Activated CD4-positive, alpha-beta T cell treated with anti-CD3 and anti-CD28 coated beads for 4 hours (primary cell): Measurements from ENCODE around the gene CNDP2.
"Not testable (repeated sequence)": the region's sequence is repeated elsewhere in the genome, so short reads cannot be mapped to it uniquely, and the experiment has no call there.

Experiments
- DNase-seq, 2 donors: peaks; one replicate each; pipeline ENCODE4 v3.0.0-alpha.2; 2020

Gene CNDP2

DNA sequence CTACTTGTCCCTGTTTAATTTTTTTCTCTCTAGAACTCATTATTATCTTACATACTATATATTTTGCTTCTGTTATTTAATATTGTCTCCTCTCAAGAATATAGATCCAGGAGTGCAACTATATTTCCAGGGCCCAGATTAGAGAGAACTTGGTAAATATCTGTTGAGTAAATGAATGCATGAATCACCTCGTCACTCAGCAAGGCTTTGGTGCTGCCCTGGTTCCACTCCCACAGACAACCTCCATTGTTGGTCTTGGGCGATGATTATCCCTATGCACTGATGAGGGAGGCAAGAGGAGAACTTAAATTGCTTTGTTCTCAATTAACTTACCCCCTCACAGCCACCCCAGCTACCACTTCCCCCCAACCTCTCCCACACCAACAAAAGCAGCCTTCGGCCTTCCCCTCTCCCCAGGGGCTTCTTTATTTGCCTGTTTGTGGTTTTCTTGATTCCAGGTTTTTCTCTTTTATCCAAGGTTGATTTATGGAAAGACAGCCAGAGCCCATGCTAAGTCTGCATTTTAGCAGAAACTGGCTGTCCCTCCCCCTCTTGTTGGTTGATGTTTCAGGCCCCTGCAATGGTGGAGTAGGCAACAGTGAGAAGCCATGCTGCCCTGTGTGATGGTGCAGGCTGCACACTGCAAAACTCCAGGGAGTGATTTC is 22.1 kb upstream of the CNDP2 start:
- no peak for DNase-seq

DNA sequence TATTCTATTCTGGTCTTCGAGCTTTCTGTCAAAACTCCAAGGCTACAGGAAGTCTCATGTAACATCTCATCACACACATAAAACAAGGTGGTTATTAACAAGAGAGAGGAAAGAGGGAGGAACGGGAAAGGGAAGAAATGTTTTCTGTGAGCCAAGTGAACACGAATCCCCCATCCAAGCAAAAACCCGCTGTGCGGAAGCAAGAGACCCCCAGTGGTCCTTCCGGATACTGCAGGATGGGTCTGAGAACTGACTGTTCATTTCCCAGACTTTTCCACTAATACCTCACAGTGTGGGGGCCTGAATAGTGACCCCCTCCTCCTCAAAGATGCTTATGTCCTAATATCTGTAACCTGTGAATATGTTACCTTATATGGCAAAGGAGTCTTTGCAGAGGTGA is 20.0 kb upstream of the CNDP2 start:
- DNase-seq = no peak

DNA sequence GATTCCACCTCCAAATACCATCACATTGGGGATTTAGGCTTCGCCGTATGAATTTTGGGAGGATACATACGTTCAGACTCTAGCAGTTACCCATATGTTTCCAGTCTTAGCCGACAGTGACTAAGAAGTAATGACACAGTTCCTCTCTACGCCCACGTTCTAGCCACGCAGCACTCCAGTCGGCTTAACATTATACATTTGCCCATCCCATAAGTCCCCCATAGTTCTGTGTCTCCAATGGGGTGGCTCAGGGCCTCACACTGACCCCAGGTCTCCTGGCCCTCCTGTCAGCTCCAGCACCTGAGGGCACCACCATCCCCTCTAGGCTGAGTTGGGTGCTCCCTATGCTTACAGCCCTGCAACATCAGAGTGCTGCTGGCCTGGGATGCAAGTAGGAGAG is 18.4 kb upstream of the CNDP2 start:
- DNase-seq = no peak

DNA sequence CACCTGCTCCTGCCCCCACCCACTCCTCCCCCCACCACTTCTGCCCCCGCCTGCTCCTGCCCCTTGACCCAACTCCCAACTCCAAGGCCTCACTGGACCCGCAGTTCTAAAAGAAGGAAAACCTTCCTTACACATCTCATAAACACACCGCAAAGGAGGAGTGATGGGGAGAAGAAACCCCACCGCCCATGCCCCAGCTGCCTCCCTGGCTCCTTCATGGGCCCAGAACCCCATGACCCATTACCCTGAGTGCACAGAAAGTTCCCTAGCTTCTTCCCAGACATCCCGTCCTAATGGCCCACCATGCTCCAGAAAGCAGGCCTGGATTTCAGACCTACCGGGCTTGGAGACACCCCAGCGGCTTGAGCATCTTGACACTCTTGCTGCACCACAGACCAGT is 17.8 kb upstream of the CNDP2 start:
- DNase-seq = no peak

DNA sequence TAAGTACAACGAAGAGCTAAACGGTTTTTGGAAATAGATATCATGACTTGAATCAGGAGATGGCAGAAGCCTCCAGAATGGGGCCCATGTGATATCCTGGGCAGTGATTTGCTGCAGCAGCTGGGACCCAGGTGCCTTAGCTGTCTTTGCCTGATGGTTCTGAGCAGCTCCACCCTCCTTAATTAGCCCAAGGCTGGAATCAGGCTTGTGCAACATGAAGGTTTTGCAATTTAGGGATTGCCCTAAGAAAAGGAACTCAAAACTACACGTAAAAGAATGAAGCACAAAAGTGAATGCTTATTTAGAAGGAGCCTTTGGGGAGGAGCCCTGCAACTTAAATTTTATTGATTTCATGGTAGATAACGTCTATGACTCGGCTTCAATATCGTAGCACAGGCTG is 17.3 kb upstream of the CNDP2 start:
- DNase-seq = no peak

DNA sequence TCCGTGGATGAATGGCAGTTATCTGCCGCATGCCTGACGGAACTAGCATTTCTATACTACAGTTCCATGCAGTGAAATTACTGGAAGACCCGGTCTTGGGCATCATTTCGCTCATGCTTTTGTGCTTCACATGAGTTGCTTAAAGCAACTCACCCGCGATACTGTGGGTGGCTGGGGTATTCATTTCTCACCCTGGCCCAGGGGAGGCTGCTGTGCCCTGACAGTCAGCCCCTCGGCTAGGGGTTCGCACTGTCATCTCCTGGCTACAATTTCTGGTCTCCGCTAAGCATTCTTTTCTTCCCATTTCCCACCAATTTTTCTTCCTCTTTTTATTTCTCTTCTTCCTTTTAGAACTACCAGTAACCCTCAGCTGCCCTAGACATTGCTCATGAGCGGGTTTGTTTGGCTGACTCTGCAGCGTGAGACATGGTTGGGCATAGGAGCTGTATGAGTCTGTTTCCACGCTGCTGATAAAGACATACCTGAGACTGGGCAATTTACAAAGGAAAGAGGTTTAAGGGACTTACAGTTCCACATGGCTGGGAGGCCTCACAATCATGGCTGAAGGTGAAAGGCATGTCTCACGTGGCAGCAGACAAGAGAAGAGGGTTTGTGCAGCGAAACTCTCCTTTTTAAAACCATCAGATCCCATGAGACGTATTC is 16.5 kb upstream of the CNDP2 start:
- no peak for DNase-seq

DNA sequence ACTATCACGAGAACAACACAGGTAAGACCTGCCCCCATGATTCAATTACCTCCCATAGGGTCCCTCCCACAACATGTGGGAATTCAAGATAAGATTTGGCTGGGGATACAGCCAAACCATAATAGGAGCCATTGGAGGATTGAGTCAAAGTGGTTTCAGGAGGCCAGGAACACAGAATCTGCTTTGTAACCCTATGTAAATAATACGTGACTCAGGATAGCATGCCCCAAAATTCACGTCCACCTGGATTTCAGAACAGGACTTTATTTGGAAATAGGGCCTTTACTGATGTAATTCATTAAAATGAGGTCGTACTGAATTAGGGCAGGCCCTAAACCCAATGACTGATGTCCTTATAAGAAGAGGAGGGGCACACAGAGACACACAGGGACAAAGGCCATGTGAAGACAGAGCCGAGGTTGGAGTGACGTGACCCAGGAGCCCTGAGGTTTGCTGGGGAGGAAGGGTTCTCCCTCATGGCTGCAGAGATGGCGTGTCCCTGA is 16.0 kb upstream of the CNDP2 start:
- no peak for DNase-seq

DNA sequence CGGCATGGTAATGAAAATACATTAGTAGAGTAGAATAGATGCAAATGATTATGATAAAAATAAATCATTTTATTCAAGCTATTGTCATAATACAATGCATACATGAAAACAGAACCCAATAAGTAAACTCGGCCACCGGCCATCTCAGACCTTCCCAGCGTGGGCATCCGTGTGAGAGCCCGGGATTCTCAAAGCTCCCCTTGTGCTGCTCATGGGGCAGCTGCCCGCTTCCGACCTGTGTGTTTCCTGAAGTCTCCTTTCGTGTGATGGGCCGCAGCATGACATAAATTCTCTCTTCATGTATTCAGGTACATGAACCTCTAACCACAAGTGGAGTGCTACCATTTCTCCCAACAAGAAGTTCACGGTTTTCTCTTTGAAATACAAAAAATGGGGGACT is 13.5 kb upstream of the CNDP2 start:
- DNase-seq = no peak

DNA sequence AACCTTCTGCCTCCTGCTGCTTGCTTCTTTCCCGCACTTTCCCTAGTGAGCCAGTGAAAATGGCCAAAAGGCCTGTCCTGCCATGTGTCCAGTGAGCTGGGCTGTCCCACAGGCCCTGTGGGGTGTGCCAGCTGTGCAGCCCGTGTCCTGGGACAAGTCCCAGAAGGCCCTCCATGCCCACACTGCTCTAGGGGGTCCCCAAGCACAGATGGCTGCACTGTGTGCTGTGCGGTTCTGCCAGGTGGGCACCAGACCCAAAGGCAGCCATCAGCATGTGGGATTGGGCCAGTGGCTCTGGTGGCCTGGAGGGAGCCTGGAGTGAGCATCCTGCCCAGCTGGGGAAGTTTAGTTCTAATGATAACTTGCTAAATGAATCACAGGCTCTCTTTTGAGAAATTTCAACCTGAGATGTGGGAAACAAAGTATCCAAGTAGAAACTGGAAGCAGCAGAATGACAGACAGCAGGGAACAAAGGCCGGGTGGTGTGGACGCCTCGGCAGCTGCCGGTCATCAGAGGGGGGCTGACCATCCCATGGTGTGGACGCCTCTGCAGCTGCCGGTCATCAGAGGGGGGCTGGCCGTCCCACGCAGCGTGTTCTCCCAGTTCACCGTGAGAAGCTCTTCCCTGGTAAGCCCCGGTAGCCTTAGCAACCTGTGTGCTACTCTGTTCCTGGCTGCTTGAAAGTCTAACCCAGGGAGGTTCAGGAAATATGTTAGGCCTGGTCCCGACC is 9.9 kb upstream of the CNDP2 start:
- DNase-seq = no peak

DNA sequence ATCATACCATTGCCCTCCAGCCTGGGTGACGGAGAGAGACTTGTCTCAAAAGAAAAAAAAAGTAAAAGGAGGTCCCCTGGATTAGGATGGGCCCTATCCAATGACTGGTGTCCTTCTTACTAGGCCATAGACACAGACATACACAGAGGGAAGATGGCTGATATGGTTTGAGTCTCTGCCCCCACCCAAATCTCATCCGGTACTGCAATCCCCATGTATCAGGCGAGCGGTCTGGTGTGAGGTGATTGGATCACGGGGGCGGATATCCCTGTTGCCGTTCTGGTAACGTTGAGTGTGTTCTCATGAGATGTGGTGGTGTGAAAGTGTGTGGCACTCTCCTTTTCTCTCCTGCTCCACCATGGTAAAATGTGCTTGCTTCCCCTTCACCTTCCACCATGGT is 7.8 kb upstream of the CNDP2 start:
- no peak for DNase-seq

DNA sequence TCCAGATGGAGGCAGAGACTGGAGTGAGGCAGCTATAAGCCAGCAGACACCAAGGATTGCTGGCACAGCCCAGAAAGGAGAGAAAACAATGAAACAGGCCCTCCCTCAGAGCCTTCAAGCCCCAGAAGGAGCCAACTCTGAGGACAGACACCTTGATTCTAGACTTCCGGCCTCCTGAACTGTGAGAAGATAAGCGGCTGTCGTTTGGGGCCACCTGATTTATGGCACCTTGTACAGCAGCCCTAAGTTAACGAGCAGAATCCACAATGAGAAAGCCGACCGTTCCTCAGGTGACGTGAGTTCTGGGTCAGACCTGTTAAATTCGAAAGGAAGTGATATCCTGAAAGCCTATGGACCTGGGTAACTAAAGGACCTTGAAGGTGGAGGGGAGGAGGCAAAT is 7.3 kb upstream of the CNDP2 start:
- DNase-seq = no peak

DNA sequence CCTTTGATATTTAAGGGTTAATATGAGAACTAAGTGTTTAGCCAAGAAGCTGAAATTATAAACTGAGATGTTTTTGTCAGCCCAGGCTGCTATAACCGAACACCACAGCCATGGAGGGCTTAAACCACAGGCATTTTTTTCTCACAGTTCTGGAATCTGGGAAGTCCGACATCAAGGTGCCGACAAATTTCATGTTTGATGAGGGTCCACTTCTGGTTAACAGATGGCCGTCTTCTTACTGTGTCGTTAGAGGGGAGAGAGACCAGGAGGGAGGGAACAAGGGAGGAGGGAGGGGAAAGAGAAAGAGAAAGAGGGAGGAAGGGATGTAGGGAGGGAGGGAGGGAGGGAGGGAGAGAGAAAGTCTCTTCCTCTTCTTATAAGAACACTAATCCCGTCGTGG is 6.5 kb upstream of the CNDP2 start:
- no peak for DNase-seq

DNA sequence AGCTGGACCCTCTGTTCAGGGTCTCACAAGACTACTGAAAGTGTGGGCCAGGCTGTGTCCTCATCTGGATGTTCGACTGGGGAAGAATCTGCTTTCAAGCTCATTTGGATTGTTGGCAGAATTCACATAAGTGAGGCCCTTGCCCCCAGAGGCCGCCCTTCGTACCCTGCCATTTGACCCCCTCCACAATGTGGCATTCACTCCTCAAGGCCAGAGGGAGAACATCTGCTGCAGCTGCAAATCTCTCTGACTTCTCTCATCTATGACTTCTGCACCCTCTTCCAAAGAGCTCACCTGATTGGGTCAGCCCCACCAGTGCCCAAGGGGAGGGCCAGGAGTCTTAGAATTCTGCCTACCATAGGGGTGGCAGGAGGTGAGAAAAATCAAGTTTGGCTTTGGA is 3.9 kb upstream of the CNDP2 start:
- no peak for DNase-seq

DNA sequence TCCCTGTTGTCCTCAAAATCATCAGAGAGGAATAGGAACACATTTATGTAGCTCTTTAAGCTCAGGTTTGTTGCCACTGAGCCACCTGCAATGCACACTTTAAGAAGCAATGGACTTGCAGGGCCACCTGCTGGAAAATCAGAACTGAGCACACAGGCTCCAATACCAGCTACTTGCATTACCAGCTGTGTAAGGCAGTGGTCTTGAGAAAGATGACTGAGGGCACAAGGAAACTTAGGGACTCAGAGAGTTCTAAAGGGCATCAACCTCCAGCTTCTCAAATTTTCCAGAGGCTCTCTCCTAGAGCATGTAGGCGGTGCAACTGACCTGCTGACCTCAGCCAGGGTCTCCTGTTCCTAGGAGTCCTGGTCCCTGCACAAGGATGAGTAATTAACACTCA is 2.5 kb upstream of the CNDP2 start:
- peak; percentile 56 to 63 for DNase-seq

DNA sequence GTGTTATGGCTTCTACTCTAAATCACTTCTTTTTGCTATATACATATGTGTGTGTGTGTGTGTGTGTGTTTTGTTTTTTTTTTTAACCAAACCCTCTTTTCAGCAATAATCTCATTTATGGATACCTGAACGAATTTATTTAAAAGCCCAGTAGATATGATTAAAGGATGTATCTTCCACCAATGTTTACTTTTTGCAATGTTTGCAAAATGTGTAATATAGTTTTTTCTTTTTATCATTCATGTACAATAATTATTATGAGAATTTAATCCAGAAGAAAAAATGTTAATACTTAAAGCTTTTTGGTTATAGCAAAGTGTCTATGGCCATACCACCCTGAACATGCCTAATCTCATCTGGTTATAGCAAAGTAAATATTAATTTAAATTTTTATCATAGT is 1.6 kb upstream of the CNDP2 start:
- no peak for DNase-seq

DNA sequence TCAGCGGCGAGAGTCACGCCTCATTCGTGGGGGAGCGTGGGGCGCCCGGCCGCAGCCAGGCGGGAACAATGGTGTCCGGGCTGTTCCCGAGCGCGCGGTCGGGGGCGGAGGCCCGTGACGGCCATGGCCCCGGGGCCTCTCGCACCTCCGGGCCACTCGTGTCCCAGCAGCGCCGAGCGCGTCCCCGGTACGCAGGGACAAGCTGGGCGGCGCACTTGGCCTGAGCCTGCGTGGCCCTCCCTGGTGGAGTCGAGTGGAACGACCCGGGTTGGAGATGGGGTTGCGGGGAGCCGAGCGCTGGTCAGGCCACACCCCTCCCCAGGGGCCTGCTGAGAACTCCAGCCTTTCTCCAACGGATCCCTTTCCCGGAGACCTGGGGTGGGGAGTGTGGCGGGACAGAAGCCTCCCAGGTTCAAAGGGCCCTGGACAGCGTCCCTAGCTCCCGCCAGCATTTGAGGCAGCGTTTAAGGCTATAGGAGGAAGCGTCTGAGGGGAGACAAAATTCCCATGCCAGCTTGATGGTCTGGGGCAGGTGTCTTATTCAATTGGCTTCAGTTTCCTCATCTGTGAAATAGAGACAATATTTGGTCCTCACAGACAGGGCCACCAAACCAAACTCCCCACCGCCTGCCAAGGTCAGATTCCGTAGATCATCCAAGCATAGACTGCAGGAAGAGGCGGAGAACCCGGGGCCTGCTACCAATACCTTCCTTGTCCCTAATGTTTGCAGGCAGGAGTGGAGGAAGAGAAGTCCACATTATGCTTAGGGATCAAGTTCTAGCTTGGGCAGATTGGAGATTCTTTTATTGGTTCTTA is 553 bp downstream of the CNDP2 start:
- DNase-seq = peak in 1 of 2 donors; percentile 40

DNA sequence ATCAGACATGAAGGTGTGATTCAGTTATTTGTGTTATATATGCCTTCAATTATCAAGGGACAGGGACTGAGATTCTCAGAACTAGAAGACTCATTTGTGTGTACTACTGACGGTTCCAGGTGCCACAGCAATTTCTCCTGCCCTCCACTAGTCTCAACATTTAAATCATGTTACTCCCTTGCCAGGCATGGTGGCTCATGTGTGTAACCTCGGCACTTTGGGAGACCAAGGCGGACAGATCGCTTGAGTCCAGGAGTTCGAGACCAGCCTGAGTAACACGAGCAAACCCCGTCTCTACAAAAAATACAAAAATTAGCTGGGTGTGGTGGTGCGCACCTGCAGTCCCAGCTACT is 1.1 kb downstream of the CNDP2 start:
- no peak for DNase-seq

DNA sequence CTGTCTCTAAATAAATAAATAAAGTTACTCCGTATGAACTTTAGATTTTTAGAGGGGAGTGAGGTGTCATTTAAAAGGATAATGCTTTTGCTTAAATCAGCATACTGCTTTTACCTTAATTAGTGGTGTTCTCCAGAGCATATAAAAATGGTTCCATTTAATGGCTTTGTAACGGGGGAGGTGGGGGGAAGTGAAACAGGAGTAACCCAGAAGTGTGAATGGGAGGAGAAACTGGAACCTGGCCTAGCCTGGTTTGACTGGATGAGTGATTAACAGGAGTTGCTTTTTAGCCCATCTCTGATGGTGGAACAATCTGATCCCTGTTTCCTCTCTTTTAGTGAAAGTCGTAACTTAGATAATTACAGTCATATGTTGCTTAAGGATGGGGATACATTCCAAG is 1.6 kb downstream of the CNDP2 start:
- DNase-seq = no peak

DNA sequence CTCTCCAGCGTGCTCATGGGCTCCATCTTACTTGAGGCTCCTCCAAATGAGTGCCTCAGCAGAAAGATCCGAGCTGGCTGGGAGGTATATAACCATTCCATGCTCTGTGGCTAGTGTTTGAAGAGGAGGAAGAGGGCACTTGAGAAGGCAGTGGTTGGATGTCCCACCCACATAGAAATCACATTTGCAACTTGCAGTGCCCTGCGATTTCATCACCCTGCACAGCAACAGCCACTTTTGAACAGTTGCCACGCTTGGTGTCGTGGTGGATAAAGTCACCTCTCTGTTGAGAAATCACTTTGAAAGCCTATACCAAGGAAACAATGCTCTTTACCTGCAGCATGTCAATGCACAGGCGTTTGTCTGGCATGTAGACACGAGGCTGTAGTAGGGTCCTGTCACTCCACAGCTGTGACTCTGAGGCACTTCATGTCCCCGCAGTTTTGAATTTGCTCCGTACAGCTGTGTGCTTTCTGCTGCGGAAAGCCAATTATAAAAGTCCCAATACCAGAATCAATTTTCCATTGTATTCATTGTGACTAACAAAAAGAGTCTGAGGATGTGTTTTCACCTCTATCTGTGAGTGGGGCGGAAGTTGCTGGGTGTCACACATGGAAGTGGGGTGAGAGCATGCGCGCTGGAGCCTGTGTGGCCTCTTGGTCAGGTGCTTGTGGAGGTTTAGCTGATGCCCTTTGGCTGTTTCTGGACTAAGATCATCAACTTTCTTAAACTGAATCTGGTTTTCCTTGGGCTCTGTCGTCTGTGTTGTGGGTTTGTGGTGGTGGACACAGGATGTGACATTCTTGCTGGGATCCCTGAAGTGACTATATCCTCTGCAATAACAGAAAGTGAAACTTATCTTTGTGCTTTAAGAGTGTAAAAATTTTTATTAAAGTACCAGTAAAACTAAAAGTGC is 2.8 kb downstream of the CNDP2 start:
- DNase-seq = peak; percentile 74 to 80

DNA sequence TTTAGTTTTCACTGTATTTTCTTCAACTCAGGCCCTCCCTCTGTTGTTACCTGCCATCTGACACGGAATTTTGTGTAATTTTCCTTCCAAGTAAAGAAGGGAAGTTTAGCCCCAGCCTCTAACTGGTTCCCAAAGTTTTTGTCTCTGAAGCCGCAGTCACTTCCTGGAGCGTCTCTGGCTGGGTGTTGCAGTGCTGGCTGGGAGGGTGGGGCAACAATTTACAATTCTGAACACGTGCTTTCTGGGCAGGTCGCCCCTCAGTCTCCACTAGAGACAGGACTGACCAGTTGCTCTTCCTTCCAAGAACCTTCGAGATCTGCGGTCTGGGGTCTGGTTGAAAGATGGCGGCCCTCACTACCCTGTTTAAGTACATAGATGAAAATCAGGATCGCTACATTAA is 3.5 kb downstream of the CNDP2 start:
- DNase-seq = peak; percentile 42 to 54

DNA sequence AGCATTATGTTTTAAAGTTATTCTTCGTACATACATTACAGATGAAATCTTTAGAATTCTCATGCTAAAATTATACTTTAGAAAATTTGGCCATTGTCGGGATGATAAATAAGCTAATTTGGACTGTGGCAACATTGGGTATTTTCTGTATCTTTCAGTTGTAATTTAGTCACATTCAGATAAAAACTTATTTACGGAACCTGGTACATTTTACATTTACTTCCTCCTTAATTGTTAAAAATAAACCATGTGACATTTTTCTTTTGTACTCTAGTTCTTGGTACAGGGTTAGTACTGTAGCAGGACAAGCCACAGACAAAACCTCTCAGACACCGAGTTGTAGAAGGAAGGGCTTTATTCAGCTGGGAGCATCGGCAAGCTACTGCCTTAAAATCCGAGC is 4.2 kb downstream of the CNDP2 start:
- no peak for DNase-seq

DNA sequence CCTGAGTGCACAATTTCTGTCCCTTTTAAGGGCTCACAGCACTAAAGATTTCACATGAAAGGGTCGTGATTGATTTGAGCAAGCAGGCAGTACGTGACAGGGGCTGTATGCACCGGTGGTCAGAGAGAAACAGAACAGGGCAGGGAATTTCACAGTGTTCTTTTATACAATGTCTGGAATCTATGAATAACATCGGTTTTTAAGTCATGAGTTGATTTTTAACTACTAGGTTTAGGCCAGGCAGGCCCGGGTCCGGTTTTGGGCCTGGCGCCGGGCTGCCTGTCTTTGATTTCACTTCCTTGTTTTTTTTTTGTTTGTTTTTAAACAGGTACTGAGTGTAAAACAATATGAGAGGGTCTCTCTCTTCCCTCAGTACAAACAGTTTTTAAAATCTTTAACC is 4.6 kb downstream of the CNDP2 start:
- not testable (repeated sequence) for DNase-seq
